NCI-H146 treated with DMSO at 0.1 percent for 48 hours (cell line): ENCODE measurements around the gene TBL3.
"Not testable (repeated sequence)": the region's sequence is repeated elsewhere in the genome, so short reads cannot be mapped to it uniquely, and the experiment has no call there.

Experiments used
- DNase-seq: peaks from one replicate; lab custom pipeline; 2025; ENCODE audit not compliant: unreplicated experiment; lab: John Stamatoyannopoulos, UW

The TBL3 gene

GRCh38 chr16:1942810-1943726 lies 28.8 kb upstream of the TBL3 start, which contains the start of gene MSRB1:
MSRB1 (minus strand) TSS chr16:1943199; CDS start chr16:1943156, 43 bp downstream.
- peak; percentile 99 for DNase-seq

DNA sequence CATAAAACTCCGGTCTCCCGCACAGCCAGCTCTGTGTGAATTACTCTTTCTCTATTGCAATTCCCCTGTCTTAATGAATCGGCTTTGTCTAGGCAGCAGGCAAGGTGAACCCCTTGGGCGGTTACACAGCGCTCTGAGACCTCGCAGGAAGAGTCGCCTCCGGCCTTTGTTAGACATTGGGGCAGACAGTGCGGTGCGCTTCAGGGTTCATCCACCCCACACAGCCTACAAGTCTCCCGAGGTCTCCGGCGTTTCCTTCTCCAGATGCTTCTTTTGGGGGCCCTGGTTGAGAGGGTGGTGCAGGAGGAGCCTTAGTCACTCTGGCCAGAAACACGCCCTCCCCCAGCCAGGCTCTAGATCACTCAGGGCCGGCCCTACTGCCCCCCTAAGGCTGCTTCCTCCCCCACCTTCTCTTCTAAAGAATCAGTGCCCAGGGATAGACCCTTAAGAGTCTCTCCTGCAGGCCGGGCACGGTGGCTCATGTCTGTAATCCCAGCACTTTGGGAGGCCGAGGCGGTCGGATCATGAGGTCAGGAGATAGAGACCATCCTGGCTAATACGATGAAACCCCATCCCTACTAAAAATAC lies 27.1 kb upstream of the TBL3 start:
- no peak for DNase-seq

DNA sequence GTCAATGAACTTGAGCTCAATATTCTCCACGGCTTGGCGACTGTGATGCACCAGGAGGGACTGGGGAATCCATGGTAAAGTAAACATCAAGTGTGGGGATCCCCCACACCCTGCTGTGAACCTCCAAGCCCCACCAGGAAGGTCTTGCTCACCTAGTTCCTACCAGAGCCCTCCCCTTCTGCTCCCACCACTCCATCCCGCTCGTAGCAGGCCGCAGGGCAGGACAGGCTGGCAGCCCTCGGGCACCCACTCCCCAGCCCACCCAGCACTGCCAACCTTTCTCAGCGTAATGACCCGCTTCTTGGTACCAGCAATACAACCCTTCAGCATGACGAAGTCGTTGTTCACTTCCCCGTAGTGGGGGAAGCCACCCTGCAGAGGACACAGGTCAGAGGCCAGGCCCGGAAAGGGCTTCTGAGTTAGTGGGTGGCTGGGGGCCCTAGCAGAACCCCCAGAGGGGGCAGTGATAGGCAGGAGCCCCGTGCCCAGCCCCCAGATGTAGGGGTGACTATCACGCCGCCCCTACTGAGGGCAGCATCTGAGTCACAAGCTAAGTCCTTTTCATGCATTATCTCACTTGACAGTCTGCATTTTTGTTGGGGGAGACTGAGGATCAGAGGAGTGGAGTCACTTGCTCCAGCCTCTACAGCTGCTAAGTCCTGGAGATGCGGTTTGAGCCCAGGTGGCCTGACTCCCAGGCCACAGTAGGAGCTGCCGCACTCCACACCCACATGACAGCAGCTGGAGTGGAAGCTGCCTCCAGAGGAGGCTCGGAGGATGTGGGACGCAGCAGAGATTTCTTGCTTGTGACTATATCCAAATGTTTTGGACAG lies 26.1 kb upstream of the TBL3 start:
- no peak for DNase-seq

- no peak for DNase-seq
Measured at GRCh38 chr16:1946495-1947368, 25.1 kb upstream of the TBL3 start.

GRCh38 chr16:1947369-1947670 lies 24.5 kb upstream of the TBL3 start:
- DNase-seq: no peak

DNA sequence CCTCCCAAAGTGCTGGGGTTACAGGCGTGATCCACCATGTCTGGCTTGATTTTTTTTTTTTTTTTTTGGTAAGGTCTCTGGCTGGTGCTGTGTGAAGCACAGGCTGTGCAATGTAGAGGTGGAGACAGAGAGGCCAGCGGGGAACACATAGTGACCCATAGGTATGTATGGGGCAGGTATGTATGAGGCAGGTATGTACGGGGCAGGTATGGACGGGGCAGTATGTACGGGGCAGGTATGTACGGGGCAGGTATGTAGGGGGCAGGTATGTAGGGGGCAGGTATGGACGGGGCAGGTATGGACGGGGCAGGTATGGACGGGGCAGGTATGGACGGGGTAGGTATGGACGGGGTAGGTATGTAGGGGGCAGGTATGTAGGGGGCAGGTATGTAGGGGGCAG lies 22.3 kb upstream of the TBL3 start:
- no peak for DNase-seq

DNA sequence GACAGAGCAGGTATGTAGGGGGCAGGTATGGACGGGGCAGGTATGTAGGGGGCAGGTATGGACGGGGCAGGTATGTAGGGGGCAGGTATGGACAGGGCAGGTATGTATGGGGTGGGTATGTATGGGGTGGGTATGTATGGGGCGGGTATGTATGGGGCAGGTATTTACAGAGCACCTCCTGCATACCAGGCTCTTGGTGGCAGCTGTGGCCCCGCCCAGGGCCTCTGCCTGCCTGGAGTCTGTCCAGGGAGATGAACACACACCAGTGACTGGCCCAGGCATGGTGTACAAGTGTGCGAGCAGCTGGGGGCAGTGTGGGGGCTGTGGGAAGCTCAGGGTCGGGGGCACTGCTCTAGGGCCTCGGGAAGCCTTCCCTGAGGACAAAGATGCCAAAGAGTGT lies 21.8 kb upstream of the TBL3 start:
- DNase-seq: no peak

GRCh38 chr16:1950559-1950958 lies 21.3 kb upstream of the TBL3 start:
- DNase-seq: no peak

DNA sequence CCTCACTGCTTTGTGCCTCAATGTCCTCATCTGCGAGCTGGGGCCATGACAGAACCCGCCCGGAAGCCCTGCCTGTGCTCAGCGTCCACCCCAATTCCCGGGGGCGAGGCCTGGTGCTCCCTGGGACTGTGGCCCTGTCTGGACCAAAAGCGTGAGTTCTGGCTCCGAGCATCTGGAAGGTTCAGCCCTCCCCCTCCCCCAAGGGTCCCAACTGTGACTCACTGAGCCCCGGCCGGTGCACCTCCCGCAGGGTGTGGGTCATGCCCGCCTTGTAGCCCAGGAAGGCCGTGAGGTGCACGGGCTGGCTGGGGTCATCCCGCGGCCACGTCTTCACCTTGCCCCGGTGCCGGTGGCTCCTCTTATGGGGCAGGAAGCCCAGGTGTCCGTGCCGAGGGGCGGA lies 18.1 kb upstream of the TBL3 start:
- no peak for DNase-seq

DNA sequence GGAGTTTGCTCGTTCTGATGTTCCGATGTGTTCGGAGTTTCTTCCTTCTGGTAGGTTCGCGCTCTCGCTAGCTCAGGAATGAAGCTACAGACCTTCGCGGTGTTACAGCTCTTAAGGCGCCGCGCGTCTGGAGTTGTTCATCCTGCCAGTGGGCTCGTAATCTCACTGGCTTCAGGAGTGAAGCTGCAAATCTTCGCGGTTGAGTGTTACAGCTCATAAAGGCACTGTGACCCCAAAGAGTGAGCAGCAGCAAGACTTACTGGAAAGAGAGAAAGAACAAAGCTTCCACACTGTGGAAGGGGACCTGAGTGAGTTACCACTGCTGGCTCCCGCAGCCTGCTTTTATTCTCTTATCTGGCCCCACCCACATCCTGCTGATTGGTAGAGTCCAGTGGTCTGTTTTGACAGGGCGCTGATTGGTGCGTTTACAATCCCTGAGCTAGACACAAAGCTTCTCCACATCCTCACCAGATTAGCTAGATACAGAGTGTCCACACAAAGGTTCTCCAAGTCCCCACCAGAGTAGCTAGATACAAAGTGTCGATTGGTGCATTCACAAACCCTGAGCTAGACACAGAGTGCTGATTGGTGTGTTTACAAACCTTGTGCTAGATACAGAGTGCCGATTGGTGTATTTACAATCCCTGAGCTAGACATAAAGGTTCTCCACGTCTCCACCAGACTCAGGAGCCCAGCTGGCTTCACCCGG lies 14.3 kb upstream of the TBL3 start:
- not testable (repeated sequence) for DNase-seq

DNA sequence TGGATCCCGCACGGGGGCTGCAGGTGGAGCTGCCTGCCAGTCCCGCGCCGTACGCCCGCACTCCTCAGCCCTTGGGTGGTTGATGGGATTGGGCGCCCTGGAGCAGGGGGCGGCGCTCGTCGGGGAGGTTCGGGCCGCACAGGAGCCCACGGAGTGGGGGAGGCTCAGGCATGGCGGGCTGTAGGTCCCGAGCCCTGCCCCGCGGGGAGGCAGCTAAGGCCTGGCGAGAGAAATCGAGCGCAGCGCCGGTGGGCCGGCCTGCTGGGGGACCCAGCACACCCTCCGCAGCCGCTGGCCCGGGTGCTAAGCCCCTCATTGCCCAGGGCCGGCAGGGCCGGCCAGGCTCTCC lies 13.7 kb upstream of the TBL3 start:
- not testable (repeated sequence) for DNase-seq

DNA sequence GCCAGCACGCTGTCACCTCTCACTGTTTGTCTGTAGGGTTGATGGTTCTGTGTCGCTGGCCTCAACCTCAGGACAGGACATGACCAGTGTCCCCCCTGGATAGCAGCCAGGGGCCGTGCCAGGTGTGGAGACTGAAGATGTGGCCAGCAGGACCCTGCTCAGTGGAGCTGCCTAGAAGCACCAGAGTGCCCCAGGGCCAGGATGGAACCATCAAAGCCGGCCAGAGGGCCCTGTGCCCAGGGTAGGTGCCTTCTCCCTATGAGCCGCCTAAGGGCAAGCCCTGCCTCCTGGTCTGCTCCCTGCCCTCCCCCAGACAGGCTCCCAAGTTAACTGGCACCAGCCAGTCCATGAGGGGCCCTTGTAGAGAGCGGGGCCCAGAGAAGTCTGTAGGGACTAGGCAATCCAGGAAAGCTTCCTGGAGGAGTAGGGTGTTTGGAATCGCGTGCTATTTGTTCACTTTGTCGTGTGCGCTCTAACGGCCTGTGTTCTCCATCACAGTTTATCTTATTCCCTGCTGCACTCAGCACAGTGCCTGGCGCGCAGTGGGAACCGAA lies 13.1 kb upstream of the TBL3 start:
- DNase-seq: no peak

- DNase-seq: peak; percentile 62
Measured at GRCh38 chr16:1959269-1960039, 12.4 kb upstream of the TBL3 start, which contains the start of gene NDUFB10. NDUFB10 (plus strand) TSS chr16:1959538; CDS start chr16:1959625, 87 bp downstream.

GRCh38 chr16:1960665-1961630 lies 10.9 kb upstream of the TBL3 start:
- DNase-seq: no peak

- DNase-seq: peak; percentile 6
Measured at GRCh38 chr16:1961651-1962067, 10.2 kb upstream of the TBL3 start.

DNA sequence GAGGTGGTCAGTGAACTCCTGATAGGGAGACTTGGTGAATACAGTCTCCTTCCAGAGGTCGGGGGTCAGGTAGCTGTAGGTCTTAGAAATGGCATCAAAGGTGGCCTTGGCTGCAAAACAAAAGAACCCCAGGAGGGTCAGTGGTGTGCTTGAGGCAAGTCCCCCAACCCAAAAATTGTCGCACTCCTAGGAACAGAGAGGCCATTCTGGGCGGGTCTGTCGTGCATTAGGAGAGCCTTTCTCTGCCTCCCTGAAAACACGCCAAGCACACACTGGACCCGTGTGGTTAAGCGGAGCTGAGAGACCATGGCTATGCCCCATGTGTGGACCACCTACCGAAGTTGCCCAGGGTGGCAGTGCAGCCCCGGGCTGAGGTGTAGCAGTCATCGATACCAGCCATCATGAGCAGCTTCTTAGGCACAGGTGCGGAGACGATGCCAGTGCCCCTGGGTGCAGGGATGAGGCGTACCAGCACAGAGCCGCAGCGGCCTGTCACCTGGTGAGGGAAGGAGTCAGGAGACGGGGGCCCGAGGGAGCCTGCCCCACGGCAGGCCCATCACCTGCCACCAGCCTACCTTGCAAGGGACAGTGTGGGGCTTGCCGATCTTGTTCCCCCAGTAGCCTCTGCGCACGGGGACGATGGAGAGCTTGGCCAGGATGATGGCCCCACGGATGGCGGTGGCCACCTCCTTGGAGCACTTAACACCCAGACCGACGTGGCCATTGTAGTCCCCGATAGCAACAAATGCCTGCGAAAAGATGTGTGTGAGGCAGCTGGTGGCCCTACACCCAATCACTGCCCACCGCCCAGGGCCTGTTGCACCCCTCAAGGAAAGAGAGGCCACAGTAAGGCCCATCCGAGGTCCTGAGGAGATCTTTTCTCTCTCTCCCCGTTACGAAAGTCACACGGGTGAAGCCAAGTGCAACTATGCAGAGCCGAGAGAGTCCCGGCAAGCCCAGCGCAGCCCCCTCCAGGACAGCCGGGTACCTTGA lies 9.4 kb upstream of the TBL3 start:
- DNase-seq: not testable (repeated sequence)
